HG03045 (cell line): ENCODE measurements around the gene OXLD1.

Source experiments
- ATAC-seq: cut with Tn5 transposase; IDR thresholded peaks from one replicate; pipeline ENCODE4 v1.9.1; 2021; ENCODE audit warnings: mild to moderate bottlenecking, moderate library complexity; ENCODE audit not compliant: unreplicated experiment

The OXLD1 gene

DNA sequence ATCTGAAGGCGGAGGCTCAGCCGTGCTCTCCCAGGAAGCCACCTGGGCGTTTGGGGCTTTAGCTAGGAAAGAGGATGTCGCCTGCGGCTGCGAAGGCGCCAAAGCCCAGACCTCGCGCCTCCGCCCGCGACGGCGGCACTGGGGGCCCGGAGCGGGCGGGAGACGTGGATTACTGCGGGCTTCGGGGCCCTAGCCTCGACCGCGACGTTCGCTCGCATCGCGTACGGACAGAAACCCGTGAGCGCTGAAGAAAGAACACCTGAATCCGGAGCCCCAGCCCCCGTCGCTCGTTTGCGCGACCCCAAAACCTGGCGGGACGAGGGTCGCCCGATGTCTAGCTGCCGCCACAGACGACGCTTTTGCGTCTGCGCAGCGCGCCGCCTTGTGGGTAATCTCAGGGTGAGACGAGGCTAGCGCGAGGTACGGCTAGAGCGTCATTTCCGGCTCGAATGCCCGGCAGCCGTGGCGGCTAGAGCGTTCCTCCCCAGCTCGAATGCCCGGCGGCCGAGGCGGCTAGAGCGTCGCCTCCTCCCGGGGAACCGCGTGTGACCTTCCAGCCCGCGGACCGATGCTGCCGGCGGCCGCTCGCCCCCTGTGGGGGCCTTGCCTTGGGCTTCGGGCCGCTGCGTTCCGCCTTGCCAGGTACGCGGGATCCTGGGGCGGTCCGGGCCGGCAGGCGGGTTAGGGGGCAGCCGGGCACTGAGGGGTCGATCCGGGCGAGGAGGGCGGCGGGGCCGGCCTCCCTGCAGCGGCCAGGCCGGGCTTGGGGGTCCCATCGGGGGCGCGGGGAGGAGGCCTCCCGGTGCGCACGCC, 36.7 kb upstream of the OXLD1 start, which contains the start of gene MRPL12:
TSS of gene MRPL12 (plus strand) at position 434 of the 813 bp plus-strand sequence. CDS start at position 569, 135 bp downstream.
- ATAC-seq = peak; percentile 79

DNA sequence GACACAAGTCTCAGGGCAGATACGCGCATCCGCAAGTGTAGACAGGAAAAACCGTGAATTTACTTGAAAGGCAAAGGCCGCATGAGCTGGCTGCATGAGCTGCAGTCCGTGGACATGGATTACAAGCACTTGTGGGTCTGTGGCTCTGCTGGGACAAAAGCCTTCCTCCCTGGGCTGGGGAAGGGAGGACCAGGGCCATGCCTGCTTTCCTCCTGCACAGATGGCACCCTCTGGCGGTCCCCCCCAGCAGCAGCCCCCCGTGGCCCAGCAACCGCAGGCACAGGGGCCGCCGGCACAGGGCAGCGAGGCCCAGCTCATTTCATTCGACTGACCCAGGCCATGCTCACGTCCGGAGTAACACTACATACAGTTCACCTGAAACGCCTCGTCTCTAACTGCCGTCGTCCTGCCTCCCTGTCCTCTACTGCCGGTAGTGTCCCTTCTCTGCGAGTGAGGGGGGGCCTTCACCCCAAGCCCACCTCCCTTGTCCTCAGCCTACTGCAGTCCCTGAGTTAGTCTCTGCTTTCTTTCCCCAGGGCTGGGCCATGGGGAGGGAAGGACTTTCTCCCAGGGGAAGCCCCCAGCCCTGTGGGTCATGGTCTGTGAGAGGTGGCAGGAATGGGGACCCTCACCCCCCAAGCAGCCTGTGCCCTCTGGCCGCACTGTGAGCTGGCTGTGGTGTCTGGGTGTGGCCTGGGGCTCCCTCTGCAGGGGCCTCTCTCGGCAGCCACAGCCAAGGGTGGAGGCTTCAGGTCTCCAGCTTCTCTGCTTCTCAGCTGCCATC, 35.1 kb upstream of the OXLD1 start:
- no peak for ATAC-seq

DNA sequence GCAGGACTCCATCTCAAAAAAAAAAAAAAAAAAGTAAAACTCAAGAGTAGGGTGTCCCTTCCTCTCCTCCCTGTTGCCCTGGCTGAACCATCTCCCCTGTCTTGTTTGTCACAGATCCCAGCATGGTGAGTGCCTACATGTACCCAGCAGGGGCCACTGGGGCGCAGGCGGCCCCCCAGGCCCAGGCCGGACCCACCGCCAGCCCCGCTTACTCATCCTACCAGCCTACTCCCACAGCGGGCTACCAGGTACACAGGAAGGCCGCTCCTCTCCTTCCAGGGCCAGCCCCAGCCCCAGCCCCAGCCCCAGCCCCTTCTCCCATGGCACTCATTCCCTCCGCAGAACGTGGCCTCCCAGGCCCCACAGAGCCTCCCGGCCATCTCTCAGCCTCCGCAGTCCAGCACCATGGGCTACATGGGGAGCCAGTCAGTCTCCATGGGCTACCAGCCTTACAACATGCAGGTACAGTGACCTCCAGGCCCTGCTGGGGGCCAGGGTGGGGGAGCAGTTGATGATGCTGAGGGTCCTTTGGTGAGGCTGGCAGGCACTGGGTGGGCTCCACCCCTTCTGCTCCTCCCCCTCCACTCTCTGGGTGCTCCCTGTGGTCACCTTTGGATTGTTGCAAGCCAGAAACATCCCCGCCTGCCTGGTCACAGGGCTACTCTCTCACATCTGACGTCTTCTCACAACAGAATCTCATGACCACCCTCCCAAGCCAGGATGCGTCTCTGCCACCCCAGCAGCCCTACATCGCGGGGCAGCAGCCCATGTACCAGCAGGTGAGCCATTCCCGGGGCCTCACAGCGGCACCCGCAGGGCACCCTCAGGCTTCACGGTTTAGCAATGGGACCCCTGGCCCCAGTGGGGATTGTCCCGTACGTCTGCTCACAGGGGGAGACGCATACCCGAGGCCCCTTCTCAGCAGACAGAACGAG, 34.2 kb upstream of the OXLD1 start:
- no peak for ATAC-seq

DNA sequence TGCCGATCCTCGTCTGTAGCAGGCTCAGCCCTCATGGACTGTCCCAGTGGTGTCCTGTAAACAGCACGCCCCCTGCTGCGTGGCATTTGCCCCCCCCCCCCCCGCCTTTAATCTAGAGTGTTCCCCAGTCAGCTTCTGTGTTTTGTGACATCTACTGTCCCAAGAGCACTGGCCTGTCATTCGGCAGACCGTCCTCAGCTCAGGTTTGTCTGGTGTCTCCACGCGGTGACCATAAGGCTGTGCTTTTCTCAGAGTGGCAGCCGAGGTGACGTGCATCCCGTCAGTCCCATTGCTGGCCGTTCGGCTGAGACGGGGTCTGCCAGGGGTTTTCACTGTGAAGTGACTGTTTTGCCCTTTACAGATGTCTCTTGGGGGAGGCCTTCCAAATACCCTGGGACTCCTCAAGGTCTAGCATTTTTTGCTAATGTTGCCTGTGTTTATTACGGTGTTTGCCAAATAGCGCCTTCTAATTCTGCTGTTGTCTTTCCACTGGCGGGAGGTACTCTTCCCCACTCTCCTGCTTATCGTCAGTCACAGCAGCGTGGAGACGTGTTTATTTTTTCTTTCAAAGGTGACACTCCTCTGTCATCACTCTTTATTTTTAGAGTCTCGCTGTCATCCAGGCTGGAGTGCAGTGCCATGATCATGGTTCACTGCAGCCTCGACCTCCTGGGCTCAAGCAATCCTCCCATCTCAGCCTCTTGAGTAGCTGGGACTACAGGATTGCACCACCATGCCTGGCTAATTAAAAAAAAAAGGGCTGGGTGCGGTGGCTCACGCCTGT, 31.0 kb upstream of the OXLD1 start:
- no peak for ATAC-seq

DNA sequence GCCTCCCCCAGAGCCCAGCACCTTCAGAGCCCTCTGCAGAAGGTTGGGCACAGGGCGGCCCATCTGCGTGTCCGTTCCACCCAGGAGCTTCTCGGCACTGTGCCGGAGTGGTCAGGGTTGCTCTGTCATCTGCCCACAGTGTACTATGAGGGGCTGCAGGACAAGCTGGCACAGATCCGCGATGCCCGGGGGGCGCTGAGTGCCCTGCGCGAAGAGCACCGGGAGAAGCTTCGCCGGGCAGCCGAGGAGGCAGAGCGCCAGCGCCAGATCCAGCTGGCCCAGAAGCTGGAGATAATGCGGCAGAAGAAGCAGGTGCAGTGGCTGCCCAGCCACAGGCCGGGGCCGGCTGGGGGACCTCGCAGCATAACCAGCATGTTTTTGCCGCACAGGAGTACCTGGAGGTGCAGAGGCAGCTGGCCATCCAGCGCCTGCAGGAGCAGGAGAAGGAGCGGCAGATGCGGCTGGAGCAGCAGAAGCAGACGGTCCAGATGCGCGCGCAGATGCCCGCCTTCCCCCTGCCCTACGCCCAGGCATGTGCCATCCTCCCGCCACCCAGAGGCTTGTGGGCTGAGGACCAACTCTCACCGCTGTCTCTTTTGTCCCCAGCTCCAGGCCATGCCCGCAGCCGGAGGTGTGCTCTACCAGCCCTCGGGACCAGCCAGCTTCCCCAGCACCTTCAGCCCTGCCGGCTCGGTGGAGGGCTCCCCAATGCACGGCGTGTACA, 30.0 kb upstream of the OXLD1 start:
- ATAC-seq = no peak

DNA sequence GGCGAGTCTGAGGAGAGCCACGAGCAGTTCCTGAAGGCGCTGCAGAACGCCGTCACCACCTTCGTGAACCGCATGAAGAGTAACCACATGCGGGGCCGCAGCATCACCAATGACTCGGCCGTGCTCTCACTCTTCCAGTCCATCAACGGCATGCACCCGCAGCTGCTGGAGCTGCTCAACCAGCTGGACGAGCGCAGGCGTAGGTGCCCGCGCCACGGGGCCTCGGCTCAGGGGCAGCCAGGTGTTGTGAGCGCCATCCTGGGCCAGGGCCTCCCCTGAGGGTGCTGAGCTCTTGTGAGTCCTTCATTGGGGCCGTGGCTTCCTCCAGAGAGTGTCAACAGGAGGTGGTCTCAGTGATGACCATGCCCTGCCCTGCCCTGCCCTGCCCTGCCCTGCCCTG, 29.4 kb upstream of the OXLD1 start:
- ATAC-seq = no peak

DNA sequence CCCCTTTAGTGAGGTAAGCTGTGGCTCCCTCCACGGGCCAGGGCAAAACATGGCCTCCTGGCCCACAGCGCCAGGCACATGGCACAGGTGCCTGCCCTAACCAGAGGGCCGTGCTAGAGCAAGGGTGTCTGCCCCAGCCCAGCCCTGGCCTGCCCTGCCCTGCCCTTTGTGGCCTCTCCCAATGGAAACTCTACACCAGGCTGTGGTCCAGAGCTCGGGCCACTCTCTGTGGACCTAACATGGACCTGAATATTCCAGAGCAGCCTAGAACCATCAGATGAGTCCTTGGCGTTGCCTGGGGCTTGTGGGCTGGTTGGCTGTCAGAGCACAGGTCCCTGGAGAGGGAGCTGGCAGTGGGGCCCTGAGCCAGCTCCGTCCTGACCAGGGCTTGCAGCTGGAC, 28.8 kb upstream of the OXLD1 start:
- no peak for ATAC-seq

DNA sequence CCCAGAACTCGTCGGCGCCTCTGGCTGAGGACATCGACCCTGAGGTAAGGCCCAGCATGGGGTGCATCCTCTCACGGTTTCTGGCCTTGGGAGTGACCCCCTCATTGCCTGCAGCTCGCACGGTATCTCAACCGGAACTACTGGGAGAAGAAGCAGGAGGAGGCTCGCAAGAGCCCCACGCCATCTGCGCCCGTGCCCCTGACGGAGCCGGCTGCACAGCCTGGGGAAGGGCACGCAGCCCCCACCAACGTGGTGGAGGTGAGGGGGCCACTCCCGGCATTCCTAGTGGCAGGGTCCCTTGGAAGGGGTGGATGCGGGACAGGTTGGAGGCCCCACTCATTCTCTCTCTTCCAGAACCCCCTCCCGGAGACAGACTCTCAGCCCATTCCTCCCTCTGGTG, 28.4 kb upstream of the OXLD1 start:
- ATAC-seq = no peak

DNA sequence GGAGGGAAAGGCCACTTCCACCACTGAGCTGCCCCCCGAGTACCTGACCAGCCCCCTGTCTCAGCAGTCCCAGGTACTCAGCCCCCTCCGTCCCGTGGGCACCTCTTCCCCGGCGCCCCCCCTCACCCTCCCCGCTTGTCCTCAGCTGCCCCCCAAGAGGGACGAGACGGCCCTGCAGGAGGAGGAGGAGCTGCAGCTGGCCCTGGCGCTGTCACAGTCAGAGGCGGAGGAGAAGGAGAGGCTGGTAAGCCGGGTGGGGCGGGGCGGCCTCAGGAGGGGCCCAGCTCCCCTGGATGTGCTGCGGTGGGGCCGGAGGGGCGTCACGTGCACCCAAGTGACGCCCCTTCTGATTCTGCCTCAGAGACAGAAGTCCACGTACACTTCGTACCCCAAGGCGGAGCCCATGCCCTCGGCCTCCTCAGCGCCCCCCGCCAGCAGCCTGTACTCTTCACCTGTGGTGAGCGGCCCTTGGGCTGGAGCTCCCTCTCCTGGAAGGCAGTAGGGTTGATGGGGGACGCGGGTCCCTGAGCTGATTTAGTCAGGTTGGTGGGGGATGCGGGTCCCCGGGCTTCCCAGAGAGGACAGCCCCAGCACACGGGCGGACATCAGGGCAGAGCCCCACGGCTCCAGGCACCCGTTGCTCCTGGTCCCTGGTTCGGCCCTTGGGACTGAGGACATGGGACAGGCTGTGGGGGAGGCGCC, 27.3 kb upstream of the OXLD1 start:
- no peak for ATAC-seq

DNA sequence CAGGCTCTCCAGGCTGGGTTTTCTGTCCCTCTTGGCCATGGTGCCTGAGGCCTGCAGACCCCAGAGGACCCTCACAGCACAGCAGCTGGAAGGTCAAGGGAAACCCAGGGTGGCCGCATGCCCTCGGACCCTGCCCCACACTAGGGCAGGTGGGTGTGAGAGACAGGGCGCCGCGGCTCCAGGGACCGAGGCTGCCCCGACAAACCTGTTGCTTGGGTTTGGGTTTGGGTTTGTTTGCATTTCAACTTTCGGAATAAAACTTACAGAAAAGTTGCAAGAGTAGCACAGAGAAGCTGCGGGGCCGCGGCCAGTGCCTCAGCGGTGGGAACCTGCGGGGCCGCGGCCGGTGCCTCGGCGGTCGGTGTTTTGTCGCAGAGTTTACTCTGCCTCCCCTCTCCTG, 25.2 kb upstream of the OXLD1 start:
- ATAC-seq = no peak

DNA sequence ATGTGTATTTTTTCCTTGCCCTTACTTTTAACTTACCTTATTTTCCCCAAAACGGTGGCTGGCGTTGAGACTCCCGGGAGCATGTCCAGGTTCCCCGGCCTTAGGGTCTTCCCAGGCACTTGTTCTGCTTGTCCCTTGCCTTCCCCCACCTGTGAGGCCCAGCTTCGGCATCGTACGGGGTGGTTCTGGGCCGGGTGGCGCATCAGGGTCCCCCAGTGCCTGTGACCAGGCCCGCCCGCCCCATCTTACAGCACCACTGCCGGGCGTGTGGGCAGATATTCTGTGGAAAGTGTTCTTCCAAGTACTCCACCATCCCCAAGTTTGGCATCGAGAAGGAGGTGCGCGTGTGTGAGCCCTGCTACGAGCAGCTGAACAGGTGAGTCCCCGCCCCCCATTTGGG, 24.8 kb upstream of the OXLD1 start:
- no peak for ATAC-seq

DNA sequence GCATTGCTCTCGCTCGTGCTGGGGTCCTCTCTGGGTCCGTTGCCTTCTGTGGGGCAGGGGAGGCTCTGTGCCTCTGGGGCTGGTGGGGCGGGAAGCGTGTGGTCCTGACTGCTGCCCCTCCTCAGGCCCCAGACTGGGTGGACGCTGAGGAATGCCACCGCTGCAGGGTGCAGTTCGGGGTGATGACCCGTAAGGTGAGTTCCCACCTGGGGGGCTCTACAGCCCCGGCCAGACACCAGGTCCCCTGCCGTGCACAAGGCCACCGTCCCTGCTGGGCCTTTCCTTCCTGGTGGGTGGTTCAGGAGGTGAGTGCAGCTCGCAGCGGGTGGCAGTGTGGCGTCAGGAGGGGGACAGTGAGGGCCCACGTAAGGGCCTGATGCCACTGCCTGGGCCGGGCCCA, 24.1 kb upstream of the OXLD1 start:
- no peak for ATAC-seq

DNA sequence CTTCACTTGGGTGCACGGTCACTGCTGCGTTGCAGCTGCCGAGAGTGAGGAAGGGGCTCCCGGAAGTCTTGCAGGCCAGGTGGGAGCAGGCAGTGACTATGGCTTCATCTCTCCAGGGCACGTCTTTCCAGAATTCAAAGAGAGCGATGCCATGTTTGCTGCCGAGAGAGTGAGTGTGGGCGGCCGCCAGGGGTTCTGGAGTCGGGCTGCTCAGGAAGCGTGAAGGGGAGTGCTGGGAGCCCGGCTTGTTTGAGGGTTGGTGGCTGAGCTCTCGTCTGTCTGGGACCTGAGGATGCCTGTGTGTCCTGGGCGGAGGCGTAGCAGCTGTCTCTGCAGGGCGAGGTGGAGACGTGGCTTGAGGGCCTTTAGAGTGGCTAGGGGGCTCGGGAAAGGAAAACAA, 23.7 kb upstream of the OXLD1 start:
- ATAC-seq = no peak

DNA sequence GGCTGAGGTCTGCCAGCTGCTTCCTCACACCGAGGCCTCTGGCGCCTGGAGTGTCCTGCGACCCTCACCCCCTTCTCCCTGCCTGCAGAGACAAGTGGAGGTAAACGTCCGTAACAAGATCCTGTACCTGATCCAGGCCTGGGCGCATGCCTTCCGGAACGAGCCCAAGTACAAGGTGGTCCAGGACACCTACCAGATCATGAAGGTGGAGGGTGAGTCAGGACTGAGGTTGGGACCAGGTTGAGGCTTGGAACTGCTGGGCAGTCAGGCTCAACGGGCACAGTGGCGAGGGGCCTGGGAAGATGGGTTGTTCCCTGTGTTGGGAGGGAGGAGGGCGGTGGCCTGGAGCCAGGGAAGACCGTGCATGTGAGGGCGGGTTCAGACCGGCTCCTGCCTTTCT, 22.2 kb upstream of the OXLD1 start:
- no peak for ATAC-seq

DNA sequence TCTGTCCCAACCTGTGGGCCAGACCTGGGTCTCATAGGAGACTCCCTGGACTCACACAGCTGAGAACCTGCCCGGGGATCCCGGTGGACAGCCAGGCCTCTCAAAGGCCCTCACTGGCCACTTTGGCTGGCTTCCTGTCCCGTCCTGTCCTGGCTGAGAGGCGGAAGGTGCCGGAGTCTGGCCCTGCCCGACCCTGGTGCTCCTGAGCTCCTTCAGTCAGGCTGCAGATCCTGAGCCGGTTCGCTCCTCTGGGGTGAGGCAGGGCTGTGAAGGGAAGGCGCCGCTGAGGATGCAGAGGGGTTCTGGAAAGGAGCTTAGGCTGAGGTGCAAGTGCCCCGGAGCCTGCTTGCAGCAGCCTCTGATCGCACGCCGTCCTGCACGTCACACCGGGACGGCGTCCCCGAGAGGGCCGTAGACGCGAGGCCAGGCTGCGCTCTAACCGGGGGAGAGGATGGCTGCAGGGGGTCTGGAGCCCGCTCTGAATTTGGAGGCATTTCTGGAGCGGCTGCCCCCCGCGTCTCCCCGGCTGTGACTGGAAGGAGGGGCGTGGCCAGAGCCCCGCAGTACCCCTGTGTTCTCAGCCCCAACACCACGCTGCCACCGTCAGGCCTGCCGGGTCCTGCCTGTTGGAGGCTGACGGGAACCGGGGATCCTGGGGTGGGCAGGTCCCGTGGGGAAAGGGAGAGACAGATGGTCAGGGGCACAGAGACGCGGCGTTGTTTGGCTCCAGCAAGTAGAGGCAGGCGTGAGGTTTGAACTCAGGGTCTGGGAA, 21.6 kb upstream of the OXLD1 start:
- ATAC-seq = no peak

DNA sequence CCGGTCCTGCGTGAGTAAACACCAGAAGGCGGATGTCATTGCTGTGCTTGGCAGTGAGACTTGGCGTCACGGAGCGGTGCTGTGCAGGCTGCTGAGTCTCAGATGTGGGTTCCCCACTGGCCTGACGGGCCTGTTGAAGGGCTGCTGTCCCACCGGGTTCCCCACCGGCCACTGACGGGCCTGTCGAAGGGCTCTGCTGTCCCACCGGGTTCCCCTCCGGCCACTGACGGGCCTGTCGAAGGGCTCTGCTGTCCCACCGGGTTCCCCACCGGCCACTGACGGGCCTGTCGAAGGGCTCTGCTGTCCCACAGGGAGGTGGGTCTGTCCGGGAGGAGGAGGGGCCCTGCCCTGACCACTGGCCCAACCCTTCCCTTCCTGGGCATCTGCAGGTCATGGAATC, 20.2 kb upstream of the OXLD1 start:
- no peak for ATAC-seq

DNA sequence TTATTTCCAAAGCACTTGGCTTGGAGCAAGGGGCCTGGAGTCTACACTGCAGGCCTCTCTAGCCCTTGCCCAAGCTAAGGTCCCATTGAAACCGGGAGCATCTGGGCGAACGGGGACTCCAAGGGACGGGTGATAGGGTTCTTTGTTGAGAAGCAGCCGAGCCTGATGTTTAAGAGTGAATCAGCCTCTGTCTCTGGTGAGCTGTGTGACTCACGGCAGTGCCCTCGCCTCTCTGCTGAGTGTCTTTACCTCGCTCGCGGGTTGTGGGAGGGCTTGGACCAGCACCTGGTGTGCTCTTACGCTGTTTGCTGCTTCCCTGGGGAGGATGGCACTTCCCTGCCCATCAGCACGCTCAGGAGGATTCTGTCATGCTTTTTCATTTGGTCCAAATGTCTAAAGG, 18.7 kb upstream of the OXLD1 start:
- ATAC-seq = no peak

DNA sequence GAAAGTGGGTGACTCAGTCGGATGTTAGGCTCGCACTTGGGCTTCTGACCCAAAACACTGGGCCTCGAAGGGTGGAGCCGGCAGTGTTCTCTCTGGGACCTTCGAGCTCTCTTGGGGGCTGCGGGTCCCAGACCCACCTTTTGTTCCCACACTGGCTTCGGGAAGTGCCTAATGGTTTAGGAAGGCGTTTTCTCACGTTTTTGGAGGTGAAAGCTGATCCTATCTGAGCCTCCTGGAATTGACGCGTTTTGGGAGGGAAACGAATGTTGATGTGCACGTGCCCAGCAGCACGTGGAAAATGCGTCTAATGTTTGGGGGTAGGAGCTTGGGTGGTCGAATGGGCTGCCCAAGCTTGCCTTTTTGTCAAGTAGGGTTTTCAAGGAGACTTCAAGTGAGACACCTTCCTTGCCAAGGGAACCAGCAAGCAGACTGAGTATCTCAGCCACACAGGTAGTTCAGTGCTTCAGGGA, 18.1 kb upstream of the OXLD1 start:
- no peak for ATAC-seq
